KOPT-K1 (cell line): ENCODE results near the gene TF.

Experiments used
- H3K27ac ChIP-seq: fragments of 200-600 bp; sonication (generic); 2 replicates; pipeline ENCODE4 v1.5.1; 2016; ENCODE audit warnings: antibody characterized with exemption, mild to moderate bottlenecking, low read depth, low read length; ENCODE audit not compliant: poor library complexity, severe bottlenecking
- H3K36me3 ChIP-seq: fragments of 200-600 bp; sonication (generic); 2 replicates; pipeline ENCODE4 v1.5.1; 2017; ENCODE audit warnings: antibody characterized with exemption, mild to moderate bottlenecking, low read length, moderate library complexity; ENCODE audit not compliant: insufficient read depth
- H3K9me3 ChIP-seq: fragments of 200-600 bp; sonication (generic); 2 replicates; pipeline ENCODE4 v1.5.1; 2017; ENCODE audit warnings: antibody characterized with exemption, low read length, mild to moderate bottlenecking; ENCODE audit not compliant: insufficient read depth, poor library complexity, severe bottlenecking

Gene TF

DNA sequence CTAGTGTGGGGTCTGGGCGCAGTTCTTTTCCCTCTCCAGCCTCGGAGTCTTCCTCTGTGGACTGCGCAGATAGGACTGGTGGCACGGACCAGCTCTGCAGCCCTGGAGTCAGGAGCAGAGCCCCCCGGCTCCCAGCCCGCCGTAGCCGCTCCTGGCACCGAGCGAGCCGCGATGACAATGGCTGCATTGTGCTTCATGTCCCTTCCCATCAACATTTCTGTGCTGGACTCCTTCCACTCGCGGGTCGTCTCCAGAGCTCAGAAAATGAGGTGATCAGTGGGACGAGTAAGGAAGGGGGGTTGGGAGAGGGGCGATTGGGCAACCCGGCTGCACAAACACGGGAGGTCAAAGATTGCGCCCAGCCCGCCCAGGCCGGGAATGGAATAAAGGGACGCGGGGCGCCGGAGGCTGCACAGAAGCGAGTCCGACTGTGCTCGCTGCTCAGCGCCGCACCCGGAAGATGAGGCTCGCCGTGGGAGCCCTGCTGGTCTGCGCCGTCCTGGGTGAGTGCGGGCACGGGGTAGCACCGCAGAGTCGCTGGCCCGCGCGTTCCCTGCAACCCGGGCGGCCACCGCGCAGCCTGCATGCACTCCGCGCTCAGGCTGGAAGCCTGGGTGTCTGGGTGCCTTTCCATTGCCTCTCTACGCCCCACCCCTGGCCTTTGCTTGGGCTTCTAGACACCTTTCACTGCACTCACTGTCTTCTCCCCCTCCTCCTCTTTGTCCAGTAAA, at the start of gene TF:
TSS of gene TF (plus strand) at position 413 of the 731 bp plus-strand sequence. CDS start at position 461, 48 bp downstream.
- no peaks in the 10 kb centered on the region for H3K9me3 ChIP-seq
- H3K27ac ChIP-seq = no peak within 1 kb of the TSS
- no peaks in the 10 kb centered on the region for H3K36me3 ChIP-seq

DNA sequence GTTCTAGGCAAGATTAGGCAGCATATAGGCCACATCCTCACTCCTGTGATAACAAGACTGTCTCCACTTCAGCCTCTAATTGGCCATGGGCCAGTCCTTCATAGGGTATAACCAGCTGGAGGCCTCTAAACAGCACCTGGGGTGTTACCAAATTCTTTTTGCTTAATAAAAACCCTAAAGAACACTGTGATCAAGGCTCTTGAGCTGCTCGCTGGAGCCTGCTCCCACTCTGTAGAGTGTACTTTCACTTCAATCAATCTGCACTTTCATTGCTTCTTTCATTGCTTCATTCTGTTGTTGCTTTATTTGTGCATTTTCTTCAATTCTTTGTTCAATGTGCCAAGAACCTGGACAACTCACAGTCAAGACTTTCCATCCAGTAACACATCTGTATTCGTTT, 48.2 kb upstream of the TF start:
- H3K9me3 ChIP-seq = no peaks in the 10 kb centered on the region
- no peaks in the 10 kb centered on the region for H3K36me3 ChIP-seq
- H3K27ac ChIP-seq = no peak overlapping the region

GRCh38 chr3:133699467-133699866, 46.7 kb upstream of the TF start:
- Histone ChIP-seq H3K9me3 (no peaks in the 10 kb centered on the region), H3K36me3 (no peaks in the 10 kb centered on the region), H3K27ac (no peak overlapping the region)

GRCh38 chr3:133699903-133700302, 46.3 kb upstream of the TF start:
- no peaks in the 10 kb centered on the region for H3K9me3 ChIP-seq
- no peak overlapping the region for H3K27ac ChIP-seq
- no peaks in the 10 kb centered on the region for H3K36me3 ChIP-seq

GRCh38 chr3:133700351-133700750, 45.8 kb upstream of the TF start:
- Histone ChIP-seq H3K36me3 (no peaks in the 10 kb centered on the region), H3K27ac (no peak overlapping the region), H3K9me3 (no peaks in the 10 kb centered on the region)

- H3K27ac ChIP-seq = no peak overlapping the region
- H3K36me3 ChIP-seq = no peaks in the 10 kb centered on the region
- no peaks in the 10 kb centered on the region for H3K9me3 ChIP-seq
These were observed 44.5 kb upstream of the TF start for GRCh38 chr3:133701435-133702358.

DNA sequence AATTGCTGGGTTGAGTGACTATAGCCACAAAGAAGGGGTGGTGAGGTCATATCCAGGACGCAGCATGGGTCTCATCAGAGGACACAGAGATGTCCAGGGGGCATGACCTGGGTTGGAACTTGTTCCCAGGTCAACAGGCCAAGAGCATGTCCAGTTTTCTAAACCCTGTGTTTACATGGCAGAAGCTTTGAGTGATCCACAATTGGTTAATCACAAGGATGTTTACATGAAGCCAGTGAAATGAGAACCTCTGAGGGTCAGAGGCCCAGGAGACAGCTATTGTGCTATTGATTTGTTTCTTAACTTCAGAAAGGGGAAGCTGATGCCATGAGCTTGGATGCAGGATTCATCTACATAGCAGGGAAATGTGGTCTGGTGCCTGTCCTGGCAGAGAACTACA, 42.3 kb upstream of the TF start:
- no peaks in the 10 kb centered on the region for H3K9me3 ChIP-seq
- no peaks in the 10 kb centered on the region for H3K36me3 ChIP-seq
- no peak overlapping the region for H3K27ac ChIP-seq

DNA sequence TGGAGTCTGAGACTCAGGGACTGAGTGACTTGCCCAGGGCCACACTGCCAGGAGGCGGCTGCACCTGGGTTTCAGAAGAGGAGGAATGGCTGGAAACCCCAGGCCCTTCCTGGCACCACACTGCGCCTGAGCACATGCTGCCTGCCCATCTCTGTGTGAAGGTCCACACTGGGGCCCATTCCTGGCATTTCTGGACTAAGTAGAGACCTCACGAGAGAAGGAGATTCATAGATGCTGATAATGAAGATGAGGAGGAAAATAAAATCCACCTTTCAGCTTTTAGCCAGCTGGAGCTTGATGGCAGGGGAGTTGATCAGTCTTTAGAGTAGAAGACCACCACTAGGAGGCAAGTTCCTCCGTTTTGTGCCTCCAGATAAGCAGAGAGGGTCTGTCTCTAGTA, 40.2 kb upstream of the TF start:
- Histone ChIP-seq H3K9me3 (no peaks in the 10 kb centered on the region), H3K36me3 (no peaks in the 10 kb centered on the region), H3K27ac (no peak overlapping the region)

DNA sequence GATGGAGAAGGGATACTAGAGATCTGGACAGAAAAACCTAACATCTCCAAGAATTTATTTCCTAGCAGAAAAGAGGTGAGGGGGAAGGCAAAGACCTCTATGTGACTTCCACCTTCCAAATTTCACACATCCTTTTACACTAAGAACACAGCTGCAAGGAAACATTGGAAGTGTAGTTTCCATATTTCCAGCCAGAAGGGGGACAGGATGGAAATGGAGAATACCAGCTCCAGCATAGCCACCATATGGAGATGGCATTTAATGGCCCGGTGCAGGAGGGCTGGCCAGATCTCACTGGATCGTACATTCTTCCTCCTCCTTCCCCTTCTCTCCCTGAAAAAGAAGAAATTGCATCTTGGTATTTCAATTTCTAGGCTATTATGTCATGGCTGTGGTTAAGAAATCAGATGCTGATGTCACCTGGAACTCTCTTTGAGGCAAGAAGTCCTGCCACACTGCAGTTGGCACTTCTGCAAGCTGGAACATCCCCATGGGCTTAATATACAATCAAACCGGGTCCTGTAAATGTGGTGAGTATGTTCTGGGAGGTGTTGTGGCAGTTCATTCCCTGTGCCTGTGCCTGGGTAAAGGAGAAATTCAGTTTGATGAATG, 36.9 kb upstream of the TF start:
- H3K9me3 ChIP-seq = no peaks in the 10 kb centered on the region
- no peak overlapping the region for H3K27ac ChIP-seq
- H3K36me3 ChIP-seq = no peaks in the 10 kb centered on the region

GRCh38 chr3:133711013-133711412, 35.2 kb upstream of the TF start:
- Histone ChIP-seq H3K9me3 (no peaks in the 10 kb centered on the region), H3K36me3 (no peaks in the 10 kb centered on the region), H3K27ac (no peak overlapping the region)

GRCh38 chr3:133712017-133712416, 34.2 kb upstream of the TF start:
- Histone ChIP-seq H3K36me3 (no peaks in the 10 kb centered on the region), H3K27ac (no peak overlapping the region), H3K9me3 (no peaks in the 10 kb centered on the region)

DNA sequence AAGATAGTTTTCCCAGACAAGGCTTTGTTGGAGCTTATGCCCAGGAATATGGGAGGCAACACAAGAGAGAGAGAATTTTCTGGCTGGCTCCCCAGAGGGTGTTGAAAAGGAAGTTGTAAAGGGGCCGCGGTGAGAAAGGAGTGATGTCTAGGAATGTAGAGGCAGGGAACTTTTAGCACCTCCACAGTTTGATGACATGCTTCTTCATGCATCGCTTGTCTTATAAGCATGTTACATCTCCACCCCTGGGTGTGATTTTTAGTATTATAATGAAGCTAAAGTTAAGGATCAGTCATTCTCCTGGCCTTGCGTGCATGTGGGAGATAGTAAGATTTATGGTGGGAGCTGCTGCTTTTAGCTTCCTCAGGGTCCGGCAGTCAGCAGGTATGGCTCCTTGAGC, 32.8 kb upstream of the TF start:
- H3K36me3 ChIP-seq = no peaks in the 10 kb centered on the region
- H3K9me3 ChIP-seq = no peaks in the 10 kb centered on the region
- H3K27ac ChIP-seq = no peak overlapping the region

DNA sequence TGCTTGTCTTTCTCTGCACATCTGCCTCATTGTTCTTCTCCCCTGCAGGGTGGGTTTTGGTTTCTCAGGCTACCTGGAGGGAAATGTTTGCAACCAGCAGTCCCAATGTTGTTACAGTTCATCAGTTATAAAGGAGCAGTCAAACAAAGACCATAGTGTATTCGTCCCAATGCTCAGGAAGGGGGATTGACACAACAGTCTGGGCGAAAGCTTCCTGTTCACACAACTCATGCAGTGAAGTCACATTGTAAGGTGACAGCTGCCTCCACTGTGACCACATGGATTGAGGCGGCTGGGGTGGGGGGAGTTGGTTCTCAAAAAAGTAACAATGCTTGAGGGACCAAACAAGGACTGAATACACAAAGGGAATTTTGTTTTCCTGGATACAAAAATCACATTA, 28.8 kb upstream of the TF start:
- Histone ChIP-seq H3K27ac (no peak overlapping the region), H3K9me3 (peaks cover 2% of the 10 kb centered on the region), H3K36me3 (no peaks in the 10 kb centered on the region)

DNA sequence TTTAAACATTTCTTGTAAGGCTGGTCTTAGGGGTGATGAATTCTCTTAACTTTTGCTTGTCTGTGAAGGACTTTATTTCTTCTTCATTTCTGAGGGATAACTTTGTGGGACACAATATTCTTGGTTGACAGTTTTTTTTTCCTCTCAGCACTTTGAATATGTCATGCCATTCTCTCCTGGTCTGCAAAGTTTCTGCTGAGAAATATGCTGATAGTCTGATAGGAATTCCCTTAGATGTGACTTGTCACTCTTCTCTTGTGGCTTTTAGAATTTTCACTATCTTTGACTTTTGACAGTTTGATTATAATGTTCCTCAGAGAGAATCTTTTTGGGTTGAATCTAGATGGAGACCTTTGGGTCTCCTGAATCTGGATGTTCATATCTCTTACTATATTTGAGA, 23.3 kb upstream of the TF start:
- Histone ChIP-seq H3K36me3 (no peaks in the 10 kb centered on the region), H3K9me3 (peaks cover 10% of the 10 kb centered on the region), H3K27ac (no peak overlapping the region)

DNA sequence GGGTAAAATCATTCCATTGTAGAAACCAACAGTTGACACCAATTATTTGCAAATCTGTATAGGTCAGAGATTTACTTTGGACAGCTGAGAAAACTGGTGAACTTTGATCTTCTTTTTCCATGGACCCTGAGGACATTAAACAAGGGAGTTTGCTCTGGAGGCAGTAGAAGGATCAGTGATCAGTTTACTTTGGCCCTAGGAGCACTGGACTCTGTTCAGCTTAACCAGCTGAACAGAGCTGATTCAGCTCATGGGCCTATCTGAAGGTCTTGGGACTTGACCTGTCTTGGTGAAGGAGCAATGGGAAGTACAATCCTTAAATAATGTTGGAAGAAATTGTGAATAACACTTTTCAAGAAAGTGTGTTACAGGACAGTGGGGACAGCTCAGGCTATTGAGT, 15.2 kb upstream of the TF start:
- H3K36me3 ChIP-seq = no peaks in the 10 kb centered on the region
- H3K9me3 ChIP-seq = peaks cover 16% of the 10 kb centered on the region
- H3K27ac ChIP-seq = no peak overlapping the region
